Panc1 (cell line): Measurements from ENCODE around the gene SURF4. TPM values are rescaled to one million over a fixed set of nuclear protein-coding genes. Genes with fewer than 3 reads are reported as not detected.

Experiments used
- ATAC-seq: fragments of 200-7000 bp; cut with Tn5 transposase; 2 replicates; pipeline ENCODE4 v1.9.1; 2020; ENCODE audit warnings: mild to moderate bottlenecking, moderate library complexity
- BruUV-seq: library from RNA; stranded (reverse); fragments of 400-500 nt; replicated peaks from 2 replicates; lab custom pipeline; 2021; lab: Mats Ljungman, UMichigan
- CTCF ChIA-PET: fragments of 300-600 bp; sonication (Branson Sonifier 250); formaldehyde crosslinking; loops from one replicate; lab custom pipeline; 2022; ENCODE audit warnings: antibody characterized with exemption; lab: Charles Lee
- POLR2A ChIA-PET: fragments of 300-600 bp; sonication (Branson Sonifier 250); formaldehyde crosslinking; loops from one replicate; lab custom pipeline; 2022; ENCODE audit warnings: antibody characterized with exemption; lab: Charles Lee
- DNase-seq: peaks from one replicate; pipeline ENCODE4 v3.0.0-alpha.2; 2010; ENCODE audit warnings: low read depth, low spot score
- H3K27ac ChIP-seq: 2 replicates; pipeline ENCODE4 v1.5.1; 2011; ENCODE audit warnings: mild to moderate bottlenecking, low read length, inconsistent platforms
- H3K27me3 ChIP-seq: fragments of 200-500 bp; sonication (Bioruptor generic); 2 replicates; pipeline ENCODE4 v1.6.0; 2014; ENCODE audit warnings: low read length, inconsistent platforms; ENCODE audit not compliant: control insufficient read depth, insufficient read depth
- H3K36me3 ChIP-seq: fragments of 200-500 bp; sonication (Bioruptor generic); 2 replicates; pipeline ENCODE4 v1.5.1; 2014; ENCODE audit warnings: inconsistent platforms, mild to moderate bottlenecking, low read length, moderate library complexity; ENCODE audit not compliant: control insufficient read depth, insufficient read depth
- H3K4me1 ChIP-seq: 2 replicates; pipeline ENCODE4 v1.5.1; 2011; ENCODE audit warnings: inconsistent platforms, mild to moderate bottlenecking, low read length, moderate library complexity; ENCODE audit not compliant: control insufficient read depth, insufficient read depth
- H3K4me3 ChIP-seq, 2 experiments: 2 replicates each; pipeline ENCODE4 v1.5.1; 2011 to 2012; ENCODE audit warnings: low read depth in 2 of 2, low read length in 2 of 2, mild to moderate bottlenecking in 2 of 2, inconsistent platforms in 1 of 2, moderate library complexity in 1 of 2
- H3K9me3 ChIP-seq: fragments of 200-500 bp; sonication (Bioruptor generic); 2 replicates; pipeline ENCODE4 v1.5.1; 2014; ENCODE audit warnings: low read depth, mild to moderate bottlenecking, inconsistent platforms, low read length, moderate library complexity; ENCODE audit not compliant: control insufficient read depth, insufficient read depth
- POLR2AphosphoS5 ChIP-seq: IDR thresholded peaks from 2 replicates; pipeline ENCODE4 v1.6.1; 2012; ENCODE audit warnings: mild to moderate bottlenecking, low read depth, low read length, moderate library complexity
- SIN3A ChIP-seq: IDR thresholded peaks from 2 replicates; pipeline ENCODE4 v1.6.1; 2012; ENCODE audit warnings: low read depth, mild to moderate bottlenecking, low read length, moderate library complexity, borderline replicate concordance; ENCODE audit not compliant: insufficient read depth
- TCF7L2 ChIP-seq: IDR thresholded peaks from 2 replicates; pipeline ENCODE4 v1.6.1; 2011; ENCODE audit warnings: mild to moderate bottlenecking, low read depth, low read length, inconsistent platforms
- in situ Hi-C: cut with HindIII; loops from 2 replicates; pipeline ENCODE4 v1.10.0; 2016; ENCODE audit warnings: low sequenced_read_pairs, low pct_unique_long_range_greater_than_20kb
- intact Hi-C: fragments of 100-400 bp; cut with micrococcal nuclease; formaldehyde crosslinking; loops from one replicate; pipeline ENCODE4 v1.10.0; 2022; ENCODE audit not compliant: unreplicated experiment
- total RNA-seq: library from RNA; stranded (reverse); gene quantifications from one replicate; pipeline ENCODE4 v1.2.1, GENCODE V29; 2021; ENCODE audit not compliant: unreplicated experiment
- TF ChIP-seq, protein P1 (sequence below): fragments of 450-650 bp; IDR thresholded peaks from 2 replicates; pipeline ENCODE4 v1.5.1; 2017; ENCODE audit warnings: mild to moderate bottlenecking
- TF ChIP-seq, protein P2 (sequence below), 2 experiments: IDR thresholded peaks; 2 replicates each; pipeline ENCODE4 v1.6.1; 2011 to 2012; ENCODE audit warnings: low read depth in 2 of 2, control low read depth in 1 of 2, low read length in 1 of 2, mild to moderate bottlenecking in 1 of 2, moderate library complexity in 1 of 2; ENCODE audit not compliant: insufficient read depth in 1 of 2

The SURF4 gene
- total RNA-seq, 1 experiment from 2014 or later: 149 TPM

DNA sequence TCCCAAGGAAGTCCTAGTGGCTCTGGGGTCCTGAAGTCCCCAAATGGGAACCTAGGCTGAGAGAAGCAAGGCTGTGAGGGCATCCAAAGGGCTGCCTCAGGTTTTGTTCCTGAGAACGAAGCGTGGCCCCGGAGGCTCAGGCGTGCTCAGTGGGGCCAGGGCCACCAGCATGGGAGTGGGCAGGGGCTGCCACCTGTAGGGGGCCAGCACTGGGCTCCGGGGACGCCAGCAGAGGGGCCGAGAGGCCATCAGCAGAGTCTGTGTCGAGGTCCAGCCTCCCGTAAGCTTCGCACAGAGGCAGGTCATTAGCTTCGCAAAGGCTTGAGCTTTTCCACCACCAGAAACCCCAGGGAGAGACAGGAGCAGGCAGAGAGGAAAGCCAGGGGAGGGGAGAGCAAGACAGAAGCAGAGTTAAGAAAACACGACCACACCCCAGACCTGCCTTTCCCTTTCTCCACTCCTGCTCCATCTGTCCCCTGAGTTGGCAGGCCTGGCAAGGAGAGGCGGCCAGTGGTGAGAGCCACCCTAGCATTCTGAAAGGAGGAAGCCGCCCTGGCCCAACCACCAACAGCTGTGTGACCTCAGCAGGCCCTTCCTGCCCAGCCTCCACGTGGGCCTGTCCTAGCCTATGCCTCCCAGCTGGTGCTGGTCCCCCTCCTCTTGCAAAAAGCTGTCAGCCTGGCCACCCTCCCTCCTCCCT lies 34.3 kb downstream of the SURF4 start:
- TF ChIP-seq POLR2AphosphoS5 (no peak), TCF7L2 (no peak), SIN3A (no peak)
- TF ChIP-seq, protein P1, sequence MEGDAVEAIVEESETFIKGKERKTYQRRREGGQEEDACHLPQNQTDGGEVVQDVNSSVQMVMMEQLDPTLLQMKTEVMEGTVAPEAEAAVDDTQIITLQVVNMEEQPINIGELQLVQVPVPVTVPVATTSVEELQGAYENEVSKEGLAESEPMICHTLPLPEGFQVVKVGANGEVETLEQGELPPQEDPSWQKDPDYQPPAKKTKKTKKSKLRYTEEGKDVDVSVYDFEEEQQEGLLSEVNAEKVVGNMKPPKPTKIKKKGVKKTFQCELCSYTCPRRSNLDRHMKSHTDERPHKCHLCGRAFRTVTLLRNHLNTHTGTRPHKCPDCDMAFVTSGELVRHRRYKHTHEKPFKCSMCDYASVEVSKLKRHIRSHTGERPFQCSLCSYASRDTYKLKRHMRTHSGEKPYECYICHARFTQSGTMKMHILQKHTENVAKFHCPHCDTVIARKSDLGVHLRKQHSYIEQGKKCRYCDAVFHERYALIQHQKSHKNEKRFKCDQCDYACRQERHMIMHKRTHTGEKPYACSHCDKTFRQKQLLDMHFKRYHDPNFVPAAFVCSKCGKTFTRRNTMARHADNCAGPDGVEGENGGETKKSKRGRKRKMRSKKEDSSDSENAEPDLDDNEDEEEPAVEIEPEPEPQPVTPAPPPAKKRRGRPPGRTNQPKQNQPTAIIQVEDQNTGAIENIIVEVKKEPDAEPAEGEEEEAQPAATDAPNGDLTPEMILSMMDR: no peak
- TF ChIP-seq, protein P2, sequence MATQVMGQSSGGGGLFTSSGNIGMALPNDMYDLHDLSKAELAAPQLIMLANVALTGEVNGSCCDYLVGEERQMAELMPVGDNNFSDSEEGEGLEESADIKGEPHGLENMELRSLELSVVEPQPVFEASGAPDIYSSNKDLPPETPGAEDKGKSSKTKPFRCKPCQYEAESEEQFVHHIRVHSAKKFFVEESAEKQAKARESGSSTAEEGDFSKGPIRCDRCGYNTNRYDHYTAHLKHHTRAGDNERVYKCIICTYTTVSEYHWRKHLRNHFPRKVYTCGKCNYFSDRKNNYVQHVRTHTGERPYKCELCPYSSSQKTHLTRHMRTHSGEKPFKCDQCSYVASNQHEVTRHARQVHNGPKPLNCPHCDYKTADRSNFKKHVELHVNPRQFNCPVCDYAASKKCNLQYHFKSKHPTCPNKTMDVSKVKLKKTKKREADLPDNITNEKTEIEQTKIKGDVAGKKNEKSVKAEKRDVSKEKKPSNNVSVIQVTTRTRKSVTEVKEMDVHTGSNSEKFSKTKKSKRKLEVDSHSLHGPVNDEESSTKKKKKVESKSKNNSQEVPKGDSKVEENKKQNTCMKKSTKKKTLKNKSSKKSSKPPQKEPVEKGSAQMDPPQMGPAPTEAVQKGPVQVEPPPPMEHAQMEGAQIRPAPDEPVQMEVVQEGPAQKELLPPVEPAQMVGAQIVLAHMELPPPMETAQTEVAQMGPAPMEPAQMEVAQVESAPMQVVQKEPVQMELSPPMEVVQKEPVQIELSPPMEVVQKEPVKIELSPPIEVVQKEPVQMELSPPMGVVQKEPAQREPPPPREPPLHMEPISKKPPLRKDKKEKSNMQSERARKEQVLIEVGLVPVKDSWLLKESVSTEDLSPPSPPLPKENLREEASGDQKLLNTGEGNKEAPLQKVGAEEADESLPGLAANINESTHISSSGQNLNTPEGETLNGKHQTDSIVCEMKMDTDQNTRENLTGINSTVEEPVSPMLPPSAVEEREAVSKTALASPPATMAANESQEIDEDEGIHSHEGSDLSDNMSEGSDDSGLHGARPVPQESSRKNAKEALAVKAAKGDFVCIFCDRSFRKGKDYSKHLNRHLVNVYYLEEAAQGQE (IDR thresholded peaks at IDR 0.05; ENCODE audit: insufficient read depth in 1 of 2, low read depth in 2 of 2, low read length in 1 of 2): no peak
- no TSS peak for BruUV-seq
- H3K9me3 ChIP-seq: no peaks in the 10 kb centered on the region
- DNase-seq (no peak), ATAC-seq (no peak)
- ChIA-PET CTCF (interaction anchor here (0.6 kb wide), 2 partner anchors 86 to 153 kb away, joined by 3 to 5 read pairs; no protein-coding TSS in a partner anchor), POLR2A (no interaction called here)
- no peaks in the 10 kb centered on the region; the same call in 1 of the 2 replicates for H3K36me3 ChIP-seq
- peaks cover 2% of the 10 kb centered on the region for H3K4me1 ChIP-seq
- H3K27ac ChIP-seq: no peak overlapping the region
- no peak overlapping the region for H3K4me3 ChIP-seq
- in situ Hi-C loops: no loop called here
- intact Hi-C loops: no loop called here
- H3K27me3 ChIP-seq: no peaks in the 10 kb centered on the region

DNA sequence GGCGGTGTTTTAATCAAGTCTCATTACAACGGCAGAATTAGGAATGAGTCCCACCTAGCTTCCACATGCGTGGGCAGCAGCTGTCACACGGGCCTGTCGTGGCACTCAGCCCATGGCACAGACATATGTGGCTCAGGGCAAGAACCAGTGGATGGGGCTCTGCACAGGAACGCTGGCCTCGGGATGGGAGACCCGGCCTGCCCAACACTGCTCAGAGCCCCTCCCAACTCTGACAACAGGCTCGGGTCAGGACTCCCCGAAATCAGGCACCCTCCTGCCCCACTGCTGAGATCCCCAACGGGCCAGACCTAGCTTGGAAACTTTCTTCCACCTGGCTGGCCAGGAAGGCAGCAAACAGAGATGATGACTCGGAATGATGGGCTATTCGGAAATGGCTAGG lies 34.9 kb downstream of the SURF4 start:
- no peaks in the 10 kb centered on the region for H3K9me3 ChIP-seq
- no peaks in the 10 kb centered on the region; the same call in 1 of the 2 replicates for H3K4me1 ChIP-seq
- no peak overlapping the region for H3K27ac ChIP-seq
- ChIA-PET POLR2A (no interaction called here), CTCF (no interaction called here)
- ATAC-seq (no peak), DNase-seq (no peak)
- no TSS peak for BruUV-seq
- in situ Hi-C loops: no loop called here
- H3K4me3 ChIP-seq: no peak overlapping the region
- TF ChIP-seq, protein P1: no peak
- no peak for TF ChIP-seq TCF7L2
- TF ChIP-seq, protein P2 (IDR thresholded peaks at IDR 0.05; ENCODE audit: insufficient read depth in 1 of 2, low read depth in 2 of 2, low read length in 1 of 2): no peak
- no peak for TF ChIP-seq POLR2AphosphoS5
- no peak for TF ChIP-seq SIN3A
- H3K36me3 ChIP-seq: no peaks in the 10 kb centered on the region; the same call in 1 of the 2 replicates
- H3K27me3 ChIP-seq: no peaks in the 10 kb centered on the region
- intact Hi-C loops: no loop called here
